ENCODE measurements around the gene CCDC50. TPM values are rescaled to one million over a fixed set of nuclear protein-coding genes. Genes with fewer than 3 reads are reported as not detected.

CCDC50 gene
- total RNA-seq, 1 donor: 2.7 TPM

DNA sequence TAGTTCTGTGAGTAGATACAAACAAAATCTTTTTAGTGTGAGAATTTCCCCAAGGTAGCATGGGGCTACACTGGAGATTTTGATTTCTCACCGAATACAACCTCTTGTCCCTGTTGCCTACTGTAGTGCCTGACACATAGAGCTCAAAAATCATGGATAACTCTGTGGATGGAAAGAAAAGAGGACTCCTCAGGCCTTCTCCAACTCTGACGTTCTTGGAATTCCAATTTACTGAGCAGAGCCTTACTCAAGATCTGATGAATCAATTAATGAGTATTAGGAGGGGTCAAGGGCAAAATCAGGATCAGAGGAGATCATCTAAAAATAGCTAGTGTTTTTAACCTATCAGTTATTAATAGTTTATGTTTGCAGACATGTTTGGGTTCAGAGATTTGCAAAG lies 85.1 kb downstream of the CCDC50 start:
- no peak for DNase-seq (ENCODE audit: low read depth in 2 of 3, low spot score in 2 of 3)

DNA sequence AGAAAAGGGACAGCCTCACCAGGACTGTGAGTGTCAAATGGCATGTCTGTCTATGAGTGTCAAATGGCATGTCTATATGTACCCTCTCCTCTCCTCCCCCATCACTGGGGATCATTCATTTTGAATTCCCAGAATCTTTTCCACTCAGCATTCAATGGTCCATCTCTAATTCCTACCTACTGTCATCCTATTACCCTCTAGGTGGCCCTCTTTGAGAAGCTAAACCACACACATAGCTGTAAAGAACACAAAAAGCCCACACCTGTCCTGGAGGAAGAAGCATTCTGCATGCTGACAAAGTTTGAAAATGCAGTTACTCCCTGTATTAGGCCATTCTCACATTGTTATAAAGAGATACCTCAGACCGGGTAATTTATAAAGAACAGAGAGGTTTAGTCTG lies 85.5 kb downstream of the CCDC50 start:
- no peak for DNase-seq (ENCODE audit: low read depth in 2 of 3, low spot score in 2 of 3)

GRCh38 chr3:191415566-191415965 lies 86.4 kb downstream of the CCDC50 start:
- DNase-seq (ENCODE audit: low read depth in 2 of 3, low spot score in 2 of 3): no peak

GRCh38 chr3:191417457-191417729 lies 88.2 kb downstream of the CCDC50 start:
- no peak for DNase-seq (ENCODE audit: low read depth in 2 of 3, low spot score in 2 of 3)

GRCh38 chr3:191420771-191421170 lies 91.6 kb downstream of the CCDC50 start:
- no peak for DNase-seq (ENCODE audit: low read depth in 2 of 3, low spot score in 2 of 3)

- no peak for DNase-seq (ENCODE audit: low read depth in 2 of 3, low spot score in 2 of 3)
These were observed 95.7 kb downstream of the CCDC50 start for GRCh38 chr3:191424881-191425280.

GRCh38 chr3:191425322-191425734 lies 96.1 kb downstream of the CCDC50 start:
- no peak for DNase-seq (ENCODE audit: low read depth in 2 of 3, low spot score in 2 of 3)

GRCh38 chr3:191426311-191426710 lies 97.1 kb downstream of the CCDC50 start:
- DNase-seq (ENCODE audit: low read depth in 2 of 3, low spot score in 2 of 3): no peak

- DNase-seq (ENCODE audit: low read depth in 2 of 3, low spot score in 2 of 3): no peak
These were observed 99.0 kb downstream of the CCDC50 start for GRCh38 chr3:191428177-191428576.

- no peak for DNase-seq (ENCODE audit: low read depth in 2 of 3, low spot score in 2 of 3)
These were observed 100.9 kb downstream of the CCDC50 start for GRCh38 chr3:191430103-191430502.

- DNase-seq (ENCODE audit: low read depth in 2 of 3, low spot score in 2 of 3): no peak
These were observed 102.1 kb downstream of the CCDC50 start for GRCh38 chr3:191431160-191431822.

DNA sequence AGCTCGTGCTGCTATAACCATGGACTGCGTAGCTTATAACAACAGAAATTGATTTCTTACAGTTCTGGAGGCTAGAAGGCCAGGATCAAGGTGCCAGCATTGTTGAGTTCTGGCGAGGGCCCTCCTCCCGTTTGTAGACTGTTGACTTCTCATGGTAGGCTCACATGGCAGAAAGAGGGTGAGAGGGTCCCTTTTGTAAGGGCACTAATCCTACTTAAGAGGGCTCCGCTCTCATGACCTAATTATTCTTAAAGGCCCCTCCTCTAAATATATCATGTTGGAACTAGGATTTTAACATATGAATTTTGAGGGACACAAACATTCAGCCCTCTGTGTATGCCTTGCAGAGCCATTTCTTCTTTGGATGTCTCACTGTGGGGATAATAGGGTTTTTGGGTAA lies 103.0 kb downstream of the CCDC50 start:
- DNase-seq (ENCODE audit: low read depth in 2 of 3, low spot score in 2 of 3): no peak

GRCh38 chr3:191434024-191434423 lies 104.8 kb downstream of the CCDC50 start:
- DNase-seq (ENCODE audit: low read depth in 2 of 3, low spot score in 2 of 3): no peak

GRCh38 chr3:191435981-191436380 lies 106.8 kb downstream of the CCDC50 start:
- no peak for DNase-seq (ENCODE audit: low read depth in 2 of 3, low spot score in 2 of 3)

- no peak for DNase-seq (ENCODE audit: low read depth in 2 of 3, low spot score in 2 of 3)
These were observed 109.1 kb downstream of the CCDC50 start for GRCh38 chr3:191438150-191438814.

DNA sequence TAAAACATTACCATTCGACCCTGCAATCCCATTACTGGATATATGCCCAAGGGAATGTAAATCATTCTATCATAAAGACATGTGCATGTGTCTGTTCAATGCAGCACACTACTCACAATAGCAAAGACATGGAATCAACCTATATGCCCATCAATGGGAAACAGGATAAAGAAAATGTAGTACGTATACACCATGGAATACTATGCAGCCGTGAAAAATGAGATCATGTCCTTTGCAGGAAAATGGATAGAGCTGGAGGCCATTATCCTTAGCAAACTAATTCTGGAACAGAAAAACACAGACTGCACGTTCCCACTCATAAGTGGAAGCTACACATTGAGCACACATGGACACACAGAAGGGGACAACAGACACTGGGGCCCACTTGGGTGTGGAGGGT lies 111.3 kb downstream of the CCDC50 start:
- no peak for DNase-seq (ENCODE audit: low read depth in 2 of 3, low spot score in 2 of 3)

DNA sequence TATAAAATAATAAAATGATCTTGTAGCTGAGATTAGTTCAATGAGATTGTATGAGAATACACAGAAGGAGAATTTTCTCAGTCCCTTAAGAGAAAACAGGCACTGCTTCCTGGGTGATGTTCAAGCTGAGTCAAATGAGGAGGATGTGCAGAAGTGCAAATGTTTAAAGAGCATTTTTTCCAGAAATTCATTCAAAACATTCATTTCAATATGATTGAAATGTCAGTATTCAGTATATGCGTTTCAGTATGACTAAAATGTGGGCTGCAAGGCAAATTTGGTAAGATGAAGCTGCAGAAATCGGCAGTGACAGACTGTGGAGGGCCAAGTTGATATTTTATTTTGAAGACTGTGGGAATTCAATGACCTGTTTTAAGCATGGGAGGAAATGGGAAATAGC lies 112.5 kb downstream of the CCDC50 start:
- DNase-seq (ENCODE audit: low read depth in 2 of 3, low spot score in 2 of 3): no peak

GRCh38 chr3:191444569-191444968 lies 115.4 kb downstream of the CCDC50 start:
- DNase-seq (ENCODE audit: low read depth in 2 of 3, low spot score in 2 of 3): no peak

Other genes starting within 250 kb of the CCDC50 start
- gene OSTN, start 130.2 kb upstream of the CCDC50 start, total RNA-seq: not detected
- under 0.01 TPM for gene UTS2B, start 1.1 kb downstream of the CCDC50 start, total RNA-seq
- gene PYDC2, start 131.8 kb downstream of the CCDC50 start, total RNA-seq: not detected

Data from hematopoietic multipotent progenitor cell (in vitro differentiated cells).